Right lung (tissue), 5 donors: ENCODE measurements around the gene HSD17B2. TPM values are rescaled to one million over a fixed set of nuclear protein-coding genes. Genes with fewer than 3 reads are reported as not detected.

Source experiments
- DNase-seq, 2 donors: peaks; one replicate each; pipeline ENCODE4 v3.0.0-alpha.2; 2013
- polyA plus RNA-seq, 5 donors: library from polyadenylated mRNA; unstranded; fragments of 120-200 nt; gene quantifications; one replicate each; pipeline versions ENCODE4 v1.2.1 to v1.2.3, GENCODE V29; 2013; ENCODE audit warnings: inconsistent platforms in 1 of 5, low replicate concordance in 1 of 5; ENCODE audit not compliant: insufficient read length in 5 of 5, insufficient read depth in 1 of 5

Gene HSD17B2
- polyA plus RNA-seq, 5 donors, result 0.15 to 1.1 (median 0.42) TPM

DNA sequence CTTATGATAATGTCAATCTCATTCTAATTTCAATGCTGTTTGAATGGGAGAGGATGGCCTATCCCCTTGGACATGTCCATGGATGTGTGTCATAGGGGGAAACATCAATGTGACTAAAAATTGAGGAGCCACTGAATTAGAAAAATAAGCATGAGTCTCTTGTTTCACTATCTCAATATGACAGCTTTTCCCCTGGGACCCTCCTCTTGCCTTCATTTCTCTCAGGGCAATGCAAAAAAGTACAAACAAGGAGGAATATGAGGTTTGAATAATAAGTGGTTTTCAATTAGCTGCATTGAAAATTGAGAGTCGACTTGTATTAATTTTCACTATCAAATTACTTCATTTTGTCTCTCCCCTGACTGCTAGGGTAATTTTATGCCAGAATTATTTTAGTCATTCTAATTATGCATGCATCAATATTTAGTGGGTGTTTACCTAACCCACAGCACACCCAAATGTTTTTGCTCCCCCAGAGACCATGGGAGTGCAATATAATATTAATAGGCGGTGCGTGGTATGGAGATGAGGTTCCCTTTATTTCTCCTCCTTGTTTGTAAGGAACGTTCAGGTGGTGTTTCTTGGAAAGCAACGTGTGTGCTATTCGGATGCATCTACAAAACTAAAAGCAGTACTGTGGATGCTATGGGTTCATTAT lies 17.0 kb upstream of the HSD17B2 start:
- DNase-seq, result no peak

DNA sequence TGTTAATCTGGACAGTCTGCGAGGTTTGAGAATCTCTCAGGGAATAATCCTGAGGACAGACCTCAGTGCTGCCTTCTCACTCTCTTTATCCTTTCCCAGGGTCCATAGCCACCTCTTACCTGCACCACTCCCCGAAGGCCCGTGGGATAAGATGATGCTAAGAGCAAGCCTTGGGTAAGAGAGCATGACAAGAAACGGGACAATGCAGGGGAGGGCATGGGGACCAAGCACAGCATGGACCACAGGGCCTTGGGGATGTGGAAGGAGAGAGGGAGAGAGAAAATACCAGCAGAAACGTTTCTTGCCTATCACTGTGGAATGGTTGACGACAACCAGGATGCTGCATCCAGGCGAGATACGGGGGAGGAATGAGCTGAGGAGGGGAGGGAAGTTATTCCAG lies 15.5 kb upstream of the HSD17B2 start:
- no peak for DNase-seq

DNA sequence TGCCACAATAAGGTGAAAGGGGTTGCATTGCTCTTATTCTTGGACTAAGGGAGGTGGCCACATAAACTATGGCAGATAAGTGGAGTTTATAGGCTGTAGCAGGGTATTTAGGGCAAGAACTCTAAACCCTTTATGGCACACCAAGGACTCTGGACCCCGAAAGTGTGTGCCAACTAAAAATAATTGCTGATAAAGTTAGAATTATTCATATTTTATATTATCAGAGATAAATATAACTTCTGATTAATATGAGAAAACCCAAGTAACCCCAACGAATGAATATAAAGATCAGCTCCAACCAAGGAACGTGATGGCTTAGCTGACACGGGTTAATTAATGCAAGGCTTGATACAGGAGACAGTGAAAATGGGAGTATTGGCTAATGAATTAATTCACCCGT lies 15.0 kb upstream of the HSD17B2 start:
- no peak for DNase-seq

DNA sequence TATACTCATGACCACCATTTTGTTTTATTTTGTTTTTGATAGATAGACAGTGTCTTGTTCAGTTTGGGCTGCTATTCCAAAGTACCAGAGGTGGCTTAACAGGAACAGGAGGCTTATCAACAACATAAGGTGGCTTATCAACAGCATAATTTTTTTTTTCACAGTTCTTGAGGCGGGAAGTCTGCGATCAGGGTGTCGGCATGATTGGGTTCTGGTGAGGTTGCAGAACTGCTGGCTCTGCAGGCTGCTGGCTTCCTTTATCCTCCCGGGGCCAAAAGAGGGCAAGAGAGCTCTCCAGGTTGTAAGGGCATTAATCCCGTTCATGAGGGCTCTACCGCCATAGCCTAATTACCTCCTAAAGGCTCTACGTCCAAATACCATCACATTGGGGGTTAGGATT lies 11.8 kb upstream of the HSD17B2 start:
- no peak for DNase-seq

- DNase-seq, result no peak
These were observed 10.7 kb upstream of the HSD17B2 start for GRCh38 chr16:82024316-82024715.

DNA sequence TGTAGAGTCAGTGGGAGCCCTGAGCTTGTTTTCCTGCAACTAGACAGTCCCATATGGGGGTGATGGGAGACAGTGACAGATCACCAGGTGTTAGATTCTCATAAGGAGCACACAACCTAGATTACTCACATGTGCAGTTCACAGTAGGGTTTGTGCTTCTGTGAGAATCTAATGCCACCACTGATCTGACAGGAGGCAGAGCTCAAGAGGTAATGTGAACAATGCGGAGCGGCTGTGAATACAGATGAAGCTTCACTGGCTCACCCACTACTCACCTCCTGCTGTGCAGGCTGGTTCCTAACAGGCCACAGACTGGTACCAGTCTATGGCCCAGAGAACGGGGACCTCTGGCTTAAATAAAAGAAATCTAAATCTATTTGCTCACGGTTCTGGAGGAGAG lies 10.2 kb upstream of the HSD17B2 start:
- DNase-seq, result no peak

- DNase-seq, result no peak
These were observed 7.4 kb upstream of the HSD17B2 start for GRCh38 chr16:82027629-82028064.

GRCh38 chr16:82031116-82032084 lies 3.7 kb upstream of the HSD17B2 start:
- peak in 1 of 2 donors; percentile 58 for DNase-seq

- DNase-seq, result no peak
These were observed 2.0 kb upstream of the HSD17B2 start for GRCh38 chr16:82033006-82033405.

DNA sequence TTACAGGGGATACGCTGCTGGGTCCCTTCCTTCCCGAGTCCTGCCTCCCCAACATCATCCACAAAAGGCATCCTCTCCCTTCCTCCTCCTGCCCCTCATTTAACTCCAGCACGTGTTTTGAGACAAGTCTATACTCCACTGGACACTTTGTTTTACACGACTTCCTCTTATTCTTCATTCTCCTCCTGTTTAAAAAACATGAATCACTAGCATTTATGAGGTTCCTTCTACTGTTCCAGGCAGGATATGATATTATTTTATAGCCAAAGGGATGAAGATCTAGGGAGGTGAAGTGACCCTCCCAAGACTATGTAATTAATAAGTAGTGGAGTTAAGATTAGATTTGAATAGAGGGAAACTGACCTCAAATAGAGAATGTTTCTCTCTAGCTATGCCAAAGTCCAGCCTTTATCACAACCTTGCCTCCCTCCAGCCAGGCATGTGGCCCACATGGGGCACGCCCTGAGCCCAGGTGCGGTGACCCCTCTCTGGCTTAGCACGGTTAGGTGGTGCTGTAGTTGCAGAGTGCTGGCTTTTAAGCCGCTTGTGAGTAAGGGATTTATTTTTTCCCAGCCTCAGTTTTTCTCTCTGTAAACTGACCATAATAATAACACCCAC lies 1.3 kb upstream of the HSD17B2 start:
- DNase-seq, result no peak

DNA sequence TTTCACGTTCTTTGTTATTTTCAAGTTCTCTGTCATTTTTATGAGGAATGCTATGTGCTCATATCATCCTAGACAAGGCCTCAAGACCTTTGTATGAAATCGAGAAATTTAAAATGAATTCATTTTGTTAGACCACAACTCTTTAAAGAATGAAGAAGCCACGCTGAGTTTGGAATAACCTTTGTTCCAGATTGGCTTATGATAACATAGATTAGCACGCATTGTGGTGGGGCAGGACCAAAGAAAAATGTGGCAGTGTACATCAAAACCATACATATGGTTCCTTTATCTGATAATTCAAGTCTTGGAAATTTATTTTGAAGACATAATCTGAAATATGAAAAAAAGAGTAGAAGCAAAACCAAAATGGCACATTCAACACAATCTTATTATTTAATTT lies 2.2 kb downstream of the HSD17B2 start:
- no peak for DNase-seq

- peak in 1 of 2 donors; percentile 17 for DNase-seq
These were observed 2.6 kb downstream of the HSD17B2 start for GRCh38 chr16:82037666-82038065.

- DNase-seq, result no peak
These were observed 5.2 kb downstream of the HSD17B2 start for GRCh38 chr16:82040296-82040695.

- DNase-seq, result no peak
These were observed 6.5 kb downstream of the HSD17B2 start for GRCh38 chr16:82041542-82041941.

DNA sequence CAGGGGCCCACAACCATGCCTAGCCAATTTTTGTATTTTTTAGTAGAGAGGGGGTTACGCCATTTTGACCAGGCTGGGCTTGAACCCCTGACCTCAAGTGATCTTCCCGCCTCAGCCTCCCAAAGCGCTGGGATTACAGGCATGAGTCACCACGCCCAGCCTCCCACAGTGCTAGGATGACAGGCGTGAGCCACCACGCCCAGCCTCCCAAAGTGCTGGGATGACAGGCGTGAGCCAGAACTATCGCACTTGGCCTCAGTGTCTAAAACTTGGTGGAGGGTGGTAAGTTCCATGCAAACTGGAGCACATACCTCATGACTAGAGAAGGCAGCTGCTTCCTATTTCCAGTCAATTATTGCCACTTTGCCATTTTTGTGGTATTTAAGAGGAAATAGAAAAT lies 7.1 kb downstream of the HSD17B2 start:
- no peak for DNase-seq

GRCh38 chr16:82042846-82043245 lies 7.8 kb downstream of the HSD17B2 start:
- DNase-seq, result no peak

DNA sequence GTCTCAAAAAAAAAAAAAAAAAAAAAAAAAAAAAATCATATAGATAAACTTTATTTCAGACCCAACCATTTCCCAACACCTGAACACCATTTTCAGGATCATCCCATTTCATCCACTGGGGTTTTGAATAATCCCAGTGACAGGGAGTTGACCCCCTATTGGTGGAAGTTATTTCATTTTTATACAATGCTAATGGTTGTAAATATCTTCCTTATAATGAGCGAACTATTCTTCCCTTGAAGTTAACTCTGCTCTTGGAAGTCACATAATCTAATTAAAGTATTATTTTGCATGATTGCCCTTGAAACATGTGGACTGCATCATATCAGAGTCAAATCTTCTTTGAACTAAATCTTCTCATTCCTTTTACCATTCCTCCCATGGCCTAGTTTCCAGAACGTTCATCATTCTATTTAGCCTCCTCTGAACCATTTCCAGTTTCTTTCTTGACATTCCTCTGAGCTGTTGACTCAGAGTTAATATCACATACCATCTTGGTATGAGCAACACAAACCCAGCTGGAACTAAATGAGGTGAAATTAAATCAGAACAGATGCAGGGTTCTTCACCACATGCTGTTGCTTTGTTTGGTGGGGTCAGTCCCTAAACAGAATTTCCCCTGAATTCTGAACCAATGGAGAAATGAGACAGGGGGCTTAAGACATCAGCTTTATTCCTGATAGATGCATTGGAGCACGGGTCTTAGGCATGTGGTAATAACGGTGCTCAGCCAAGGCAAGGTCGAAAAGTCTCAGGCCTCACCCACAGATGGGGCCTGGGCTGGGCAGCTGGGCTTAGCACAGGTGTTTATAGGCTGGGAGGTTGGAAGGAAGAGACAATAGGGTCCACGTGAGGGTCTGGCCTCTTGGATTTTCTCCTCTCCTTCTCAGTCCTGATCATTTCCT lies 8.9 kb downstream of the HSD17B2 start:
- peak; percentile 82 to 88 for DNase-seq

DNA sequence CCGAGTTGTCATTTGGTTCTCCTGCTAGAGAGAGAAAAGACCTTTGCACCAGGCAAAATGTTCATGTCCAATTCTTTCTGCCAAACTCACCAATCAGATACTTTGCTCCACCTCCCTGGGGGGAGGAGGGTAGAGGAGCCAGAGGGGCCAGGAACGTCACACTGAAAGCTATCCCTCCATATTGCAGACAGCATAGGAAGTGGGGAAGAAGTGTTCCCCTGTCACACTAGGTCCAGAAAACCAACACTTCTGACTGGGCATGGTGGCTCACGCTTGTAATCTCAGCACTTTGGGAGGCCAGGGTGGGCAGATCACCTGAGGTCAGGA lies 9.5 kb downstream of the HSD17B2 start:
- no peak for DNase-seq

- DNase-seq, result no peak
These were observed 10.4 kb downstream of the HSD17B2 start for GRCh38 chr16:82045465-82045864.

DNA sequence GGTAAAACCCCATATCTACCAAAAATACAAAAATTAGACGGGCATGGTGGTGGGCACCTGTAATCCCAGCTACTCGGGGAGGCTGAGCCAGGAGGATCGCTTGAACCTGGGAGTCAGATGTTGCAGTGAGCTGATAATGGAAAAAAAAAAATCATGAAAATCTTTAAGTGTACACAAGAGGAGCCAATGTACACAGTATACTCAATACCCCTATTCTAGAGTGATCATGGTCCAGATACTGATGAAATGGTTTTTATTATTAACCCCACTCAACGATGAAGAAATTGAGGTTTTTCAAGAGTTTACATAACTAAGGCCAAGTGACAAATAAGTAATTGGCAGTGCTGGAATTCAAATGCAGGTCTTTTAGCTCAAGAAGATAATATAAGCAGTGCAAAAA lies 11.5 kb downstream of the HSD17B2 start:
- DNase-seq, result no peak

GRCh38 chr16:82046941-82047340 lies 11.9 kb downstream of the HSD17B2 start:
- no peak for DNase-seq

DNA sequence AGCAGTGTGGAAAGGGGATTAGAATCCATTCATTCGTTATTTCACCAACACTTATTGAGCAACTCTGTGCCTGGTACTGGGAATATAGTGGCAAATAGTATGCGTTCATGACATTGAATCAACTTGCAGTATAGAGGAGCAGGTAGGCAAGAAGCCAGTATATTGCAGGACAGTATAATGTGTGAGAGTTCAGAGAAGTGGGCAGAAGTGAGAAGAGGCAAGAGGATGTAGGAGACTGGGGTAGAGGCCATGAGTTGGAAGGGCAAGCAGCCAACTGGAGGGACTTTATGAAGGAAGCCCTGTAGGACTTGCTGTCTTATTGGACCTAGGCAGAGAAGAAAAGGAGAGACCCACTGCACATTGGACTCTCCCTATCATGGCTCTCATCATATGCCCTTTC lies 12.3 kb downstream of the HSD17B2 start:
- DNase-seq, result no peak
